WTC11 (cell line): ENCODE data around the gene CC2D1A. TPM values are rescaled to one million over a fixed set of nuclear protein-coding genes. Genes with fewer than 3 reads are reported as not detected.

Source experiments
- AR ChIP-seq: fragments of 250-450 bp; sonication (Bioruptor Pico); IDR thresholded peaks from 2 replicates; pipeline ENCODE4 v1.9.0; 2021; ENCODE audit warnings: mild to moderate bottlenecking
- ATF2 ChIP-seq: sonication (generic); formaldehyde crosslinking; IDR thresholded peaks from 2 replicates; pipeline ENCODE4 v1.8.1; 2022; ENCODE audit warnings: low read depth, missing genetic modification reagents, borderline replicate concordance
- CREB1 ChIP-seq: sonication (generic); formaldehyde crosslinking; IDR thresholded peaks from 2 replicates; pipeline ENCODE4 v1.8.0; 2023; ENCODE audit warnings: mild to moderate bottlenecking, missing genetic modification reagents
- ESRRA ChIP-seq: sonication (generic); formaldehyde crosslinking; IDR thresholded peaks from 2 replicates; pipeline ENCODE4 v1.8.1; 2022; ENCODE audit warnings: mild to moderate bottlenecking, missing genetic modification reagents, borderline replicate concordance
- ETV6 ChIP-seq: sonication (generic); formaldehyde crosslinking; IDR thresholded peaks from 2 replicates; pipeline ENCODE4 v1.8.1; 2022; ENCODE audit warnings: mild to moderate bottlenecking, missing genetic modification reagents
- FOXJ3 ChIP-seq: sonication (generic); formaldehyde crosslinking; IDR thresholded peaks from 2 replicates; pipeline ENCODE4 v1.9.0; 2021; ENCODE audit warnings: missing genetic modification reagents, mild to moderate bottlenecking, borderline replicate concordance
- FOXK1 ChIP-seq: sonication (generic); formaldehyde crosslinking; IDR thresholded peaks from 2 replicates; pipeline ENCODE4 v1.8.0; 2022; ENCODE audit warnings: mild to moderate bottlenecking, moderate library complexity, missing genetic modification reagents
- FOXP1 ChIP-seq: sonication (generic); formaldehyde crosslinking; IDR thresholded peaks from 2 replicates; pipeline ENCODE4 v1.8.0; 2022; ENCODE audit warnings: missing genetic modification reagents, mild to moderate bottlenecking, moderate library complexity, borderline replicate concordance
- GTF2I ChIP-seq: fragments of 250-450 bp; sonication (Bioruptor Pico); conservative IDR thresholded peaks from 2 replicates; pipeline ENCODE4 v1.4.0; 2021; ENCODE audit warnings: mild to moderate bottlenecking
- HMGA2 ChIP-seq: fragments of 250-450 bp; sonication (Bioruptor Pico); IDR thresholded peaks from 2 replicates; pipeline ENCODE4 v1.4.0; 2021; ENCODE audit warnings: mild to moderate bottlenecking, moderate library complexity
- IRF2 ChIP-seq: sonication (generic); formaldehyde crosslinking; IDR thresholded peaks from 2 replicates; pipeline ENCODE4 v1.8.0; 2022; ENCODE audit warnings: low read depth, missing genetic modification reagents, borderline replicate concordance
- MXD4 ChIP-seq: fragments of 250-450 bp; sonication (Bioruptor Pico); IDR thresholded peaks from 2 replicates; pipeline ENCODE4 v1.8.0; 2021; ENCODE audit warnings: mild to moderate bottlenecking, moderate library complexity, borderline replicate concordance
- NFE2L1 ChIP-seq: sonication (generic); formaldehyde crosslinking; IDR thresholded peaks from 2 replicates; pipeline ENCODE4 v1.8.1; 2023; ENCODE audit warnings: missing genetic modification reagents
- NR2C2 ChIP-seq: sonication (generic); formaldehyde crosslinking; IDR thresholded peaks from 2 replicates; pipeline ENCODE4 v1.8.0; 2022; ENCODE audit warnings: mild to moderate bottlenecking, missing genetic modification reagents
- OVOL2 ChIP-seq: fragments of 250-450 bp; sonication (Bioruptor Pico); IDR thresholded peaks from 2 replicates; pipeline ENCODE4 v1.9.0; 2021; ENCODE audit warnings: mild to moderate bottlenecking, borderline replicate concordance
- RORB ChIP-seq: fragments of 250-450 bp; sonication (Bioruptor Pico); IDR thresholded peaks from 2 replicates; pipeline ENCODE4 v1.9.0; 2021; ENCODE audit warnings: mild to moderate bottlenecking
- SMAD3 ChIP-seq: sonication (generic); formaldehyde crosslinking; IDR thresholded peaks from 2 replicates; pipeline ENCODE4 v1.8.0; 2022; ENCODE audit warnings: missing genetic modification reagents, mild to moderate bottlenecking, borderline replicate concordance
- SOX15 ChIP-seq: fragments of 250-450 bp; sonication (Bioruptor Pico); IDR thresholded peaks from 2 replicates; pipeline ENCODE4 v1.9.0; 2021; ENCODE audit warnings: mild to moderate bottlenecking
- TCF7 ChIP-seq: sonication (generic); formaldehyde crosslinking; IDR thresholded peaks from 2 replicates; pipeline ENCODE4 v1.8.0; 2022; ENCODE audit warnings: mild to moderate bottlenecking, low read depth, missing genetic modification reagents, moderate library complexity
- TEAD1 ChIP-seq: sonication (generic); formaldehyde crosslinking; IDR thresholded peaks from 2 replicates; pipeline ENCODE4 v1.8.0; 2022; ENCODE audit warnings: mild to moderate bottlenecking, missing genetic modification reagents
- TP53 ChIP-seq: sonication (generic); formaldehyde crosslinking; IDR thresholded peaks from 2 replicates; pipeline ENCODE4 v1.8.1; 2023; ENCODE audit warnings: mild to moderate bottlenecking, missing genetic modification reagents
- ZBTB21 ChIP-seq: sonication (generic); formaldehyde crosslinking; IDR thresholded peaks from 2 replicates; pipeline ENCODE4 v1.8.1; 2023; ENCODE audit warnings: mild to moderate bottlenecking, missing genetic modification reagents, borderline replicate concordance
- ZNF263 ChIP-seq: sonication (generic); formaldehyde crosslinking; IDR thresholded peaks from 2 replicates; pipeline ENCODE4 v1.8.1; 2022; ENCODE audit warnings: low read depth, mild to moderate bottlenecking, moderate library complexity, missing genetic modification reagents
- total RNA-seq: library from RNA; stranded (reverse); gene quantifications from 3 replicates; pipeline ENCODE4 v1.2.3, GENCODE V29; 2021
- TF ChIP-seq, protein P1 (sequence below): sonication (generic); formaldehyde crosslinking; IDR thresholded peaks from 2 replicates; pipeline ENCODE4 v1.8.1; 2022; ENCODE audit warnings: mild to moderate bottlenecking, moderate library complexity, missing genetic modification reagents
- TF ChIP-seq, protein P2 (sequence below): sonication (generic); formaldehyde crosslinking; IDR thresholded peaks from 2 replicates; pipeline ENCODE4 v1.8.0; 2022; ENCODE audit warnings: mild to moderate bottlenecking, missing genetic modification reagents
- TF ChIP-seq, protein P3 (sequence below): sonication (generic); formaldehyde crosslinking; conservative IDR thresholded peaks from 2 replicates; pipeline ENCODE4 v1.8.1; 2022; ENCODE audit warnings: mild to moderate bottlenecking, missing genetic modification reagents
- TF ChIP-seq, protein P4 (sequence below): sonication (generic); formaldehyde crosslinking; conservative IDR thresholded peaks from 2 replicates; pipeline ENCODE4 v1.8.1; 2023; ENCODE audit warnings: mild to moderate bottlenecking, low read depth, missing genetic modification reagents, moderate library complexity
- TF ChIP-seq, protein P5 (sequence below): sonication (generic); formaldehyde crosslinking; IDR thresholded peaks from 2 replicates; pipeline ENCODE4 v1.8.1; 2023; ENCODE audit warnings: mild to moderate bottlenecking, moderate library complexity, missing genetic modification reagents
- TF ChIP-seq, protein P6 (sequence below): fragments of 250-450 bp; sonication (Bioruptor Pico); IDR thresholded peaks from 2 replicates; pipeline ENCODE4 v1.9.0; 2021; ENCODE audit warnings: moderate library complexity, mild to moderate bottlenecking, inconsistent platforms, borderline replicate concordance

Gene CC2D1A
- total RNA-seq, 1 experiment from 2014 or later: 44.2 TPM

- TF ChIP-seq, protein P1, sequence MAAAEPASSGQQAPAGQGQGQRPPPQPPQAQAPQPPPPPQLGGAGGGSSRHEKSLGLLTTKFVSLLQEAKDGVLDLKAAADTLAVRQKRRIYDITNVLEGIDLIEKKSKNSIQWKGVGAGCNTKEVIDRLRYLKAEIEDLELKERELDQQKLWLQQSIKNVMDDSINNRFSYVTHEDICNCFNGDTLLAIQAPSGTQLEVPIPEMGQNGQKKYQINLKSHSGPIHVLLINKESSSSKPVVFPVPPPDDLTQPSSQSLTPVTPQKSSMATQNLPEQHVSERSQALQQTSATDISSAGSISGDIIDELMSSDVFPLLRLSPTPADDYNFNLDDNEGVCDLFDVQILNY (CRISPR knock-in tag): peak; percentile 74; the same call in 1 of the 2 replicates
- TF ChIP-seq IRF2 (CRISPR knock-in tag) (no peak), FOXP1 (CRISPR knock-in tag) (0 out of 2 replicates have a peak, but pooled peaks have one; percentile 32), FOXK1 (CRISPR knock-in tag) (0 out of 2 replicates have a peak, but pooled peaks have one; percentile 37), TEAD1 (CRISPR knock-in tag) (no peak), ZNF263 (CRISPR knock-in tag) (peak; percentile 69; the same call in 1 of the 2 replicates), ATF2 (CRISPR knock-in tag) (no peak), HMGA2 (CRISPR knock-in tag) (no peak), NR2C2 (no peak), TCF7 (CRISPR knock-in tag) (no peak), ETV6 (CRISPR knock-in tag) (no peak), GTF2I (no peak), NFE2L1 (CRISPR knock-in tag) (no peak), SMAD3 (CRISPR knock-in tag) (no peak), ZBTB21 (CRISPR knock-in tag) (no peak), RORB (no peak), CREB1 (CRISPR knock-in tag) (no peak), MXD4 (no peak), SOX15 (CRISPR knock-in tag) (no peak), FOXJ3 (CRISPR knock-in tag) (no peak), ESRRA (no peak), TP53 (CRISPR knock-in tag) (no peak), AR (CRISPR knock-in tag) (no peak), OVOL2 (CRISPR knock-in tag) (no peak)
- TF ChIP-seq, protein P2, sequence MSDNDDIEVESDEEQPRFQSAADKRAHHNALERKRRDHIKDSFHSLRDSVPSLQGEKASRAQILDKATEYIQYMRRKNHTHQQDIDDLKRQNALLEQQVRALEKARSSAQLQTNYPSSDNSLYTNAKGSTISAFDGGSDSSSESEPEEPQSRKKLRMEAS: peak; percentile 51; the same call in 1 of the 2 replicates
- TF ChIP-seq, protein P3, sequence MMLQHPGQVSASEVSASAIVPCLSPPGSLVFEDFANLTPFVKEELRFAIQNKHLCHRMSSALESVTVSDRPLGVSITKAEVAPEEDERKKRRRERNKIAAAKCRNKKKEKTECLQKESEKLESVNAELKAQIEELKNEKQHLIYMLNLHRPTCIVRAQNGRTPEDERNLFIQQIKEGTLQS: no peak
- TF ChIP-seq, protein P4, sequence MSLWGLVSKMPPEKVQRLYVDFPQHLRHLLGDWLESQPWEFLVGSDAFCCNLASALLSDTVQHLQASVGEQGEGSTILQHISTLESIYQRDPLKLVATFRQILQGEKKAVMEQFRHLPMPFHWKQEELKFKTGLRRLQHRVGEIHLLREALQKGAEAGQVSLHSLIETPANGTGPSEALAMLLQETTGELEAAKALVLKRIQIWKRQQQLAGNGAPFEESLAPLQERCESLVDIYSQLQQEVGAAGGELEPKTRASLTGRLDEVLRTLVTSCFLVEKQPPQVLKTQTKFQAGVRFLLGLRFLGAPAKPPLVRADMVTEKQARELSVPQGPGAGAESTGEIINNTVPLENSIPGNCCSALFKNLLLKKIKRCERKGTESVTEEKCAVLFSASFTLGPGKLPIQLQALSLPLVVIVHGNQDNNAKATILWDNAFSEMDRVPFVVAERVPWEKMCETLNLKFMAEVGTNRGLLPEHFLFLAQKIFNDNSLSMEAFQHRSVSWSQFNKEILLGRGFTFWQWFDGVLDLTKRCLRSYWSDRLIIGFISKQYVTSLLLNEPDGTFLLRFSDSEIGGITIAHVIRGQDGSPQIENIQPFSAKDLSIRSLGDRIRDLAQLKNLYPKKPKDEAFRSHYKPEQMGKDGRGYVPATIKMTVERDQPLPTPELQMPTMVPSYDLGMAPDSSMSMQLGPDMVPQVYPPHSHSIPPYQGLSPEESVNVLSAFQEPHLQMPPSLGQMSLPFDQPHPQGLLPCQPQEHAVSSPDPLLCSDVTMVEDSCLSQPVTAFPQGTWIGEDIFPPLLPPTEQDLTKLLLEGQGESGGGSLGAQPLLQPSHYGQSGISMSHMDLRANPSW (CRISPR knock-in tag): no peak
- TF ChIP-seq, protein P5, sequence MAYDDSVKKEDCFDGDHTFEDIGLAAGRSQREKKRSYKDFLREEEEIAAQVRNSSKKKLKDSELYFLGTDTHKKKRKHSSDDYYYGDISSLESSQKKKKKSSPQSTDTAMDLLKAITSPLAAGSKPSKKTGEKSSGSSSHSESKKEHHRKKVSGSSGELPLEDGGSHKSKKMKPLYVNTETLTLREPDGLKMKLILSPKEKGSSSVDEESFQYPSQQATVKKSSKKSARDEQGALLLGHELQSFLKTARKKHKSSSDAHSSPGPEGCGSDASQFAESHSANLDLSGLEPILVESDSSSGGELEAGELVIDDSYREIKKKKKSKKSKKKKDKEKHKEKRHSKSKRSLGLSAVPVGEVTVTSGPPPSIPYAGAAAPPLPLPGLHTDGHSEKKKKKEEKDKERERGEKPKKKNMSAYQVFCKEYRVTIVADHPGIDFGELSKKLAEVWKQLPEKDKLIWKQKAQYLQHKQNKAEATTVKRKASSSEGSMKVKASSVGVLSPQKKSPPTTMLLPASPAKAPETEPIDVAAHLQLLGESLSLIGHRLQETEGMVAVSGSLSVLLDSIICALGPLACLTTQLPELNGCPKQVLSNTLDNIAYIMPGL (CRISPR knock-in tag): no peak; the same call in 1 of the 2 replicates
- TF ChIP-seq, protein P6, sequence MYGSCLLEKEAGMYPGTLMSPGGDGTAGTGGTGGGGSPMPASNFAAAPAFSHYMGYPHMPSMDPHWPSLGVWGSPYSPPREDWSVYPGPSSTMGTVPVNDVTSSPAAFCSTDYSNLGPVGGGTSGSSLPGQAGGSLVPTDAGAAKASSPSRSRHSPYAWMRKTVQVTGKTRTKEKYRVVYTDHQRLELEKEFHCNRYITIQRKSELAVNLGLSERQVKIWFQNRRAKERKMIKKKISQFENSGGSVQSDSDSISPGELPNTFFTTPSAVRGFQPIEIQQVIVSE (CRISPR knock-in tag): no peak
Measured at GRCh38 chr19:13952154-13952930, 46.3 kb downstream of the CC2D1A start, which contains the start of gene DCAF15 (continued).
